CD4-positive, alpha-beta T cell treated with Interleukin-4 for 1 hour (primary cell): ENCODE measurements around the gene FDXR.

Experiments used
- DNase-seq, 2 donors: peaks; one replicate each; pipeline ENCODE4 v3.0.0-alpha.2; 2020 to 2022

The FDXR gene

GRCh38 chr17:74832421-74832820 lies 40.4 kb downstream of the FDXR start:
- no peak for DNase-seq

GRCh38 chr17:74831444-74832146 lies 41.2 kb downstream of the FDXR start:
- no peak for DNase-seq

GRCh38 chr17:74830861-74831260 lies 41.9 kb downstream of the FDXR start:
- DNase-seq: no peak

GRCh38 chr17:74827800-74828199 lies 45.0 kb downstream of the FDXR start:
- no peak for DNase-seq

- no peak for DNase-seq
Measured at GRCh38 chr17:74825952-74826719, 46.7 kb downstream of the FDXR start.

- DNase-seq: no peak
Measured at GRCh38 chr17:74824961-74825627, 47.7 kb downstream of the FDXR start.

- DNase-seq: no peak
Measured at GRCh38 chr17:74822939-74823367, 49.8 kb downstream of the FDXR start.

- no peak for DNase-seq
Measured at GRCh38 chr17:74822335-74822938, 50.4 kb downstream of the FDXR start.

- no peak for DNase-seq
Measured at GRCh38 chr17:74821655-74822334, 51.0 kb downstream of the FDXR start.

GRCh38 chr17:74819801-74820436 lies 52.9 kb downstream of the FDXR start:
- DNase-seq: no peak

- DNase-seq: no peak
Measured at GRCh38 chr17:74818291-74818938, 54.4 kb downstream of the FDXR start.

GRCh38 chr17:74816905-74817620 lies 55.7 kb downstream of the FDXR start:
- no peak for DNase-seq

GRCh38 chr17:74815550-74816370 lies 57.0 kb downstream of the FDXR start:
- no peak for DNase-seq

GRCh38 chr17:74815067-74815466 lies 57.7 kb downstream of the FDXR start:
- DNase-seq: no peak

GRCh38 chr17:74814453-74814852 lies 58.3 kb downstream of the FDXR start:
- DNase-seq: no peak
